PC-9 (cell line): ENCODE results near the gene PGPEP1.

ENCODE experiments used
- CTCF ChIP-seq: fragments of 200-600 bp; sonication (generic); conservative IDR thresholded peaks from 2 replicates; pipeline ENCODE4 v1.6.1; 2017; ENCODE audit warnings: mixed run types, antibody characterized with exemption, mild to moderate bottlenecking, moderate library complexity
- EZH2 ChIP-seq: fragments of 200-600 bp; sonication (generic); IDR thresholded peaks from 2 replicates; pipeline ENCODE4 v1.8.0; 2017; ENCODE audit warnings: antibody characterized with exemption, low read depth

GRCh38 chr19:18307271-18307681, 33.1 kb upstream of the PGPEP1 start:
- TF ChIP-seq CTCF = no peak
- TF ChIP-seq EZH2 = no peak
